Measurements from ENCODE around the gene AHDC1.

AHDC1 gene

GRCh38 chr1:27601321-27601770, 2.6 kb downstream of the AHDC1 start:
- TF ChIP-seq PATZ1 (tag by site-specific recombination; IDR thresholded peaks at IDR 0.05) (peak; percentile 30; the same call in 1 of the 2 replicates), ZNF169 (tag by site-specific recombination; IDR thresholded peaks at IDR 0.05) (no peak)
- Histone ChIP-seq H3K9me3 (ENCODE audit: control insufficient read depth, insufficient read depth, low read depth, low read length) (no peaks in the 10 kb centered on the region), H3K27ac (ENCODE audit: extremely low read depth, low read depth, low read length) (no peak overlapping the region; the same call in 1 of the 2 replicates), H3K4me3 (ENCODE audit: low read depth, low read length) (no peak overlapping the region), H3K36me3 (ENCODE audit: control insufficient read depth in 2 of 2, insufficient read depth in 1 of 2, low read length in 2 of 2) (no peaks in the 10 kb centered on the region), H3K4me1 (ENCODE audit: control insufficient read depth, insufficient read depth, low read length) (peaks cover 25% of the 10 kb centered on the region)
- CTCF ChIA-PET = interaction anchor here (0.5 to 4.3 kb wide), 12 partner anchors 18 to 244 kb away, joined by 3 to 29 read pairs (median 5); no protein-coding TSS in a partner anchor
- POLR2A ChIA-PET = interaction anchor here (0.5 to 4.2 kb wide), 5 partner anchors 25 to 112 kb away, joined by 3 to 21 read pairs (median 5); partner anchors contain the start of gene WASF2

- no peaks in the 10 kb centered on the region for H3K9me3 ChIP-seq (ENCODE audit: control insufficient read depth, insufficient read depth, low read depth, low read length)
- peaks cover 25% of the 10 kb centered on the region for H3K4me1 ChIP-seq (ENCODE audit: control insufficient read depth, insufficient read depth, low read length)
- H3K27ac ChIP-seq (ENCODE audit: extremely low read depth, low read depth, low read length) = no peak overlapping the region
- H3K4me3 ChIP-seq (ENCODE audit: low read depth, low read length) = no peak overlapping the region
- H3K36me3 ChIP-seq (ENCODE audit: control insufficient read depth in 2 of 2, insufficient read depth in 1 of 2, low read length in 2 of 2) = peaks cover 0 to 4% of the 10 kb centered on the region in 2 experiments; a peak in 1 of 3 replicates
- POLR2A ChIA-PET = interaction anchor here (0.6 to 4.2 kb wide), 7 partner anchors 24 to 1967 kb away, joined by 3 to 21 read pairs (median 5); partner anchors contain the start of gene WASF2
- CTCF ChIA-PET = interaction anchor here (0.5 to 4.3 kb wide), 14 partner anchors 10 to 1600 kb away, joined by 3 to 29 read pairs (median 4); no protein-coding TSS in a partner anchor
- TF ChIP-seq ELK4 (IDR thresholded peaks at IDR 0.05; ENCODE audit: borderline replicate concordance, low read depth, low read length) (no peak), ZNF148 (tag by site-specific recombination; IDR thresholded peaks at IDR 0.05; ENCODE audit: borderline replicate concordance) (no peak), TSHZ1 (tag by site-specific recombination; IDR thresholded peaks at IDR 0.05; ENCODE audit: borderline replicate concordance) (no peak), ZFP37 (tag by site-specific recombination; IDR thresholded peaks at IDR 0.05) (no peak), ZNF146 (tag by site-specific recombination; IDR thresholded peaks at IDR 0.05) (no peak), PATZ1 (tag by site-specific recombination; IDR thresholded peaks at IDR 0.05) (peak; percentile 86), ZNF175 (tag by site-specific recombination; IDR thresholded peaks at IDR 0.05) (no peak), ZNF341 (tag by site-specific recombination; IDR thresholded peaks at IDR 0.05; ENCODE audit: low read depth) (0 out of 2 replicates have a peak, but pooled peaks have one; percentile 21), SP7 (tag by site-specific recombination; IDR thresholded peaks at IDR 0.05) (no peak), ZNF37A (tag by site-specific recombination; IDR thresholded peaks at IDR 0.05) (no peak), KLF17 (tag by site-specific recombination; IDR thresholded peaks at IDR 0.05) (no peak), ZBTB49 (tag by site-specific recombination; IDR thresholded peaks at IDR 0.05; ENCODE audit: low read depth) (no peak), ZNF792 (tag by site-specific recombination; IDR thresholded peaks at IDR 0.05) (no peak), ZNF658 (tag by site-specific recombination; IDR thresholded peaks at IDR 0.05) (no peak), ZNF621 (tag by site-specific recombination; IDR thresholded peaks at IDR 0.05) (no peak), ZNF610 (tag by site-specific recombination; IDR thresholded peaks at IDR 0.05; ENCODE audit: borderline replicate concordance) (no peak)
Measured at GRCh38 chr1:27600498-27601175, 3.3 kb downstream of the AHDC1 start.
